Measurements from ENCODE around the gene PREX1. TPM values are rescaled to one million over a fixed set of nuclear protein-coding genes. Genes with fewer than 3 reads are reported as not detected.

PREX1 gene
- total and polyA plus RNA-seq, 2 of the 4 experiments (the other 2 are of a cell fraction), result 0.67 to 0.72 TPM

GRCh38 chr20:48722002-48722731 is 105.6 kb downstream of the PREX1 start:
- Histone ChIP-seq H3K14ac (replicated peaks; ENCODE audit: low read depth, low read length) (no peak overlapping the region), H3K4ac (ENCODE audit: low read depth, low read length) (no peak overlapping the region), H3K4me3 (ENCODE audit: insufficient read depth, low read depth, low read length) (no peak overlapping the region), H3K23ac (ENCODE audit: low read depth, low read length) (no peak overlapping the region), H2BK20ac (ENCODE audit: low read depth, low read length) (no peak overlapping the region), H2BK15ac (ENCODE audit: low read depth, low read length) (no peak overlapping the region), H3K18ac (ENCODE audit: low read depth, low read length) (no peak overlapping the region), H4K8ac (ENCODE audit: low read depth in 2 of 2, low read length in 2 of 2) (no peak overlapping the region), H3K79me1 (ENCODE audit: low read depth in 1 of 2, low read length in 2 of 2) (no peaks in the 10 kb centered on the region), H3K9me1 (ENCODE audit: insufficient read depth, low read length) (no peaks in the 10 kb centered on the region; the same call in 1 of the 2 replicates), H3K27ac (ENCODE audit: insufficient read depth, low read length) (no peak overlapping the region), H3K9ac (ENCODE audit: low read depth, low read length) (no peak overlapping the region), H2BK120ac (ENCODE audit: low read depth, low read length) (no peak overlapping the region), H3K56ac (ENCODE audit: extremely low read depth, insufficient read depth, low read length) (no peak overlapping the region), H3K36me3 (ENCODE audit: control insufficient read depth, insufficient read depth, low read length) (no peaks in the 10 kb centered on the region), H2AK9ac (replicated peaks; ENCODE audit: low read depth, low read length, poor library complexity) (no peak overlapping the region), H4K20me1 (ENCODE audit: insufficient read depth, low read length) (no peaks in the 10 kb centered on the region), H3K4me1 (ENCODE audit: control insufficient read depth, insufficient read depth, low read length) (peaks cover 3% of the 10 kb centered on the region; the same call in 1 of the 2 replicates), H3K9me3 (ENCODE audit: control insufficient read depth, insufficient read depth, low read length) (no peaks in the 10 kb centered on the region; the same call in 1 of the 2 replicates), H4K5ac (ENCODE audit: low read depth, low read length) (no peak overlapping the region), H2AK5ac (ENCODE audit: low read depth, low read length) (no peak overlapping the region), H3K27me3 (ENCODE audit: control insufficient read depth, insufficient read depth, low read length) (peaks cover 2% of the 10 kb centered on the region; the same call in 1 of the 2 replicates), H2AFZ (replicated peaks; ENCODE audit: low read length, poor library complexity) (peak overlapping the region; percentile 36), H4K91ac (ENCODE audit: insufficient read depth, low read depth, low read length) (no peak overlapping the region), H2BK5ac (ENCODE audit: low read depth, low read length, poor library complexity, severe bottlenecking) (no peak overlapping the region), H3K4me2 (ENCODE audit: low read depth, low read length) (no peak overlapping the region)
- ATAC-seq (ENCODE audit: low read depth) (no peak; the same call in none of the 2 replicates), DNase-seq (peak; percentile 32)
- TF ChIP-seq CEBPB (IDR thresholded peaks at IDR 0.05; ENCODE audit: low read depth, low read length), result peak; percentile 44; the same call in 1 of the 2 replicates
- TF ChIP-seq BHLHE40 (IDR thresholded peaks at IDR 0.05; ENCODE audit: low read depth, low read length), result no peak
- POLR2A ChIA-PET (ENCODE audit: unreplicated experiment), result no interaction called here
- in situ Hi-C loops (cut with MboI; ENCODE audit: low sequenced_read_pairs), result no loop called here
- CTCF ChIA-PET, result no interaction called here
- intact Hi-C loops (cut with micrococcal nuclease), result no loop called here
- no TSS peak for BruUV-seq (replicated peaks)
- WGBS, 2 experiments (ENCODE audit: extremely low coverage in 2 of 2, insufficient read length in 1 of 2), result 65% methylated on average over 8 of the region's 14 CpGs; no CpG with 5 or more reads in 1 of the 2 experiments
- dilution Hi-C loops (cut with HindIII; ENCODE audit: low sequenced_read_pairs, unreplicated experiment), result no loop called here
